GM12878 (cell line): ENCODE data around the gene NOS3. TPM values are rescaled to one million over a fixed set of nuclear protein-coding genes. Genes with fewer than 3 reads are reported as not detected.
A peak's percentile ranks its signal among the peaks of the same experiment; 100 is the strongest.

Experiments used
- ATAC-seq: fragments of 200-7000 bp; cut with Tn5 transposase; 3 replicates; pipeline ENCODE4 v1.9.1; 2020; ENCODE audit warnings: mild to moderate bottlenecking, moderate library complexity
- BruUV-seq: library from RNA; stranded (reverse); fragments of 400-500 nt; replicated peaks from 2 replicates; lab custom pipeline; 2021; lab: Mats Ljungman, UMichigan
- CTCF ChIA-PET: fragments of 300-600 bp; sonication (Branson Sonifier 250); formaldehyde crosslinking; extraction: SDS; loops from one replicate; lab custom pipeline; 2021; ENCODE audit warnings: inconsistent platforms; lab: Yijun Ruan, JAX
- POLR2A ChIA-PET: fragments of 350-600 bp; formaldehyde crosslinking; extraction: SDS; loops from one replicate; lab custom pipeline; 2021; ENCODE audit warnings: inconsistent platforms; lab: Charles Lee
- RAD21 ChIA-PET: fragments of 300-600 bp; sonication (Branson Sonifier 250); formaldehyde crosslinking; loops from one replicate; lab custom pipeline; 2023; ENCODE audit warnings: antibody characterized with exemption; ENCODE audit not compliant: unreplicated experiment; lab: Charles Lee
- SMC1A ChIA-PET: fragments of 300-600 bp; sonication (Branson Sonifier 250); formaldehyde crosslinking; loops from one replicate; lab custom pipeline; 2023; ENCODE audit not compliant: unreplicated experiment, uncharacterized antibody; lab: Charles Lee
- DNase-seq: peaks from one replicate; pipeline ENCODE4 v3.0.0-alpha.2; 2011; ENCODE audit warnings: low read depth, low spot score
- FAIRE-seq: peaks from 3 replicates; lab custom pipeline; 2011; peaks lifted over from hg19 to GRCh38; lab: Jason Lieb, UNC
- H2AFZ ChIP-seq: 2 replicates; pipeline ENCODE4 v1.6.0; 2011; ENCODE audit warnings: low read depth, low read length, control low read depth; ENCODE audit not compliant: control insufficient read depth
- H3K27ac ChIP-seq: 2 replicates; pipeline ENCODE4 v1.5.1; 2011; ENCODE audit warnings: control low read depth; ENCODE audit not compliant: control insufficient read depth, insufficient read depth
- H3K27me3 ChIP-seq, 2 experiments: replicated peaks in 1 of 2; 2 replicates each; pipeline versions ENCODE4 v1.6.0 to v1.6.1; 2011; ENCODE audit warnings: low read length in 1 of 2; ENCODE audit not compliant: control insufficient read depth in 2 of 2, insufficient read depth in 2 of 2
- H3K36me3 ChIP-seq, 2 experiments: 2 replicates each; pipeline ENCODE4 v1.5.1; 2011; ENCODE audit warnings: low read length in 1 of 2; ENCODE audit not compliant: control insufficient read depth in 2 of 2, insufficient read depth in 2 of 2
- H3K4me1 ChIP-seq: 2 replicates; pipeline ENCODE4 v1.6.1; 2011; ENCODE audit warnings: mild to moderate bottlenecking, low read length, moderate library complexity, mixed read lengths; ENCODE audit not compliant: control insufficient read depth, insufficient read depth
- H3K4me2 ChIP-seq: 2 replicates; pipeline ENCODE4 v1.6.0; 2011; ENCODE audit warnings: control low read depth; ENCODE audit not compliant: control insufficient read depth, insufficient read depth
- H3K4me3 ChIP-seq: fragments of 200-600 bp; sonication (generic); 2 replicates; pipeline ENCODE4 v1.5.1; 2016
- H3K79me2 ChIP-seq: 2 replicates; pipeline ENCODE4 v1.6.0; 2011; ENCODE audit warnings: low read length; ENCODE audit not compliant: control insufficient read depth, insufficient read depth
- H3K9ac ChIP-seq: 2 replicates; pipeline ENCODE4 v1.8.0; 2011; ENCODE audit warnings: low read length, control low read depth, mixed read lengths; ENCODE audit not compliant: control insufficient read depth, insufficient read depth
- H3K9me3 ChIP-seq: replicated peaks from 3 replicates; pipeline ENCODE4 v1.5.1; 2011; ENCODE audit warnings: mild to moderate bottlenecking, low read length; ENCODE audit not compliant: control insufficient read depth, insufficient read depth
- H4K20me1 ChIP-seq: 2 replicates; pipeline ENCODE4 v1.6.0; 2011; ENCODE audit not compliant: control insufficient read depth, insufficient read depth
- CREB1 ChIP-seq: IDR thresholded peaks from 2 replicates; pipeline ENCODE4 v1.6.1; 2012; ENCODE audit warnings: low read depth, mild to moderate bottlenecking, inconsistent platforms
- HDGF ChIP-seq: fragments of 450-650 bp; IDR thresholded peaks from 2 replicates; pipeline ENCODE4 v1.6.1; 2016; ENCODE audit warnings: antibody characterized with exemption
- IKZF2 ChIP-seq, 2 experiments: fragments of 450-650 bp; IDR thresholded peaks; 2 replicates each; pipeline ENCODE4 v1.6.1; 2017; ENCODE audit warnings: mild to moderate bottlenecking in 2 of 2, moderate library complexity in 2 of 2
- IRF3 ChIP-seq: fragments of 450-650 bp; IDR thresholded peaks from 2 replicates; pipeline ENCODE4 v1.6.1; 2014; ENCODE audit warnings: mild to moderate bottlenecking
- JUND ChIP-seq: IDR thresholded peaks from 2 replicates; pipeline ENCODE4 v1.6.1; 2012; ENCODE audit warnings: low read depth, mild to moderate bottlenecking, low read length, improper control_type of control experiment, moderate library complexity
- MLLT1 ChIP-seq: fragments of 450-650 bp; IDR thresholded peaks from 2 replicates; pipeline ENCODE4 v1.6.1; 2016; ENCODE audit warnings: mild to moderate bottlenecking
- SMC3 ChIP-seq: IDR thresholded peaks from 2 replicates; pipeline ENCODE4 v1.6.1; 2011; ENCODE audit warnings: low read length, improper control_type of control experiment, borderline replicate concordance
- SREBF2 ChIP-seq: IDR thresholded peaks from 2 replicates; pipeline ENCODE4 v1.6.1; 2012; ENCODE audit warnings: mild to moderate bottlenecking, low read length
- SRF ChIP-seq, 2 experiments: IDR thresholded peaks; 2 replicates each; pipeline ENCODE4 v1.6.1; 2011; ENCODE audit warnings: low read depth in 2 of 2, low read length in 2 of 2, mild to moderate bottlenecking in 1 of 2, moderate library complexity in 1 of 2
- SUPT20H ChIP-seq: IDR thresholded peaks from 2 replicates; pipeline ENCODE4 v1.6.1; 2011; ENCODE audit warnings: low read depth, mild to moderate bottlenecking, low read length, moderate library complexity, borderline replicate concordance; ENCODE audit not compliant: control insufficient read depth
- YY1 ChIP-seq: IDR thresholded peaks from 2 replicates; pipeline ENCODE4 v1.6.1; 2011; ENCODE audit warnings: low read depth, mild to moderate bottlenecking, low read length
- ZNF217 ChIP-seq: fragments of 450-650 bp; IDR thresholded peaks from 2 replicates; pipeline ENCODE4 v1.6.1; 2017; ENCODE audit warnings: antibody characterized with exemption, mild to moderate bottlenecking
- WGBS: methylation state at CpG from one replicate; pipeline ENCODE4 v1.1.6; 2016; ENCODE audit warnings: low lambda C conversion rate; ENCODE audit not compliant: insufficient replicate concordance, insufficient coverage; ENCODE audit errors: missing lambda C conversion rate; 5-methylcytosine and 5-hydroxymethylcytosine counted together
- in situ Hi-C: fragments of 300-500 bp; cut with MboI; formaldehyde crosslinking; loops from 9 replicates; pipeline ENCODE4 v1.14.3; 2018; ENCODE audit warnings: mixed read lengths
- intact Hi-C: fragments of 100-400 bp; cut with micrococcal nuclease; formaldehyde crosslinking; loops from one replicate; pipeline ENCODE4 v1.14.2; 2022; ENCODE audit not compliant: unreplicated experiment
- polyA plus RNA-seq, 11 experiments: library from polyadenylated mRNA; depleted of rRNA in 4 of 11; unstranded in 6 of 11; stranded (reverse) in 5 of 11; fragments of >200 nt; fragmentation: Nextera tagmentation in 4 of 11; fragmentation: Illumina TruSeq in 1 of 11; extraction: Ambion mirVana in 4 of 11; extraction: Trizol in 1 of 11; gene quantifications; 1 replicate in 1 of 11; 2 replicates in 10 of 11; pipeline versions ENCODE4 v1.2.1 to v1.2.3, GENCODE V29; 2011 to 2016; ENCODE audit warnings: inconsistent platforms in 2 of 11, missing spikeins in 2 of 11, low read depth in 1 of 11
- total RNA-seq, 4 experiments: library from RNA; depleted of rRNA in 3 of 4; stranded (reverse); fragments of >200 nt in 3 of 4; fragmentation: Illumina TruSeq in 1 of 4; extraction: Trizol in 1 of 4; gene quantifications; 2 replicates each; pipeline versions ENCODE4 v1.2.1 to v1.2.3, GENCODE V29; 2013 to 2021

NOS3 gene
- total and polyA plus RNA-seq, 10 of the 15 experiments (the other 5 are each of a cell fraction or from before 2014, with no cell fraction given), result 0.06 to 0.92 (median 0.30) TPM; not detected in 3

- TF ChIP-seq IRF3 (no peak), JUND (no peak), SMC3 (peak; percentile 15; the same call in 1 of the 2 replicates), ZNF217 (no peak), IKZF2 (IDR thresholded peaks at IDR 0.05) (peak in 1 of 2 experiments; percentile 52), YY1 (peak; percentile 11), SUPT20H (no peak), HDGF (peak; percentile 30; the same call in 1 of the 2 replicates)
Measured at GRCh38 chr7:151059367-151060112, 68.7 kb downstream of the NOS3 start, which contains the start of gene SLC4A2 (continued).

- TF ChIP-seq MLLT1 (peak; percentile 37), SREBF2 (no peak), CREB1 (0 out of 2 replicates have a peak, but pooled peaks have one; percentile 3), SRF (IDR thresholded peaks at IDR 0.05; ENCODE audit: low read depth in 2 of 2, low read length in 2 of 2) (no peak)
- TF ChIP-seq, all 136 proteins: peak for 2
- no TSS peak for BruUV-seq
- CTCF ChIA-PET, result interaction anchor here (0.8 to 1.8 kb wide), 8 partner anchors 26 to 273 kb away, joined by 3 to 8 read pairs (median 4); no protein-coding TSS in a partner anchor
- H3K27ac ChIP-seq, result peak overlapping the region; percentile 52
- in situ Hi-C loops, result no loop called here
- intact Hi-C loops, result no loop called here
- POLR2A ChIA-PET, result interaction anchor here (0.7 kb wide), 1 partner anchor 25 kb away, joined by 3 read pairs; no protein-coding TSS in a partner anchor
- H3K27me3 ChIP-seq, result no peaks in the 10 kb centered on the region
- RAD21 ChIA-PET, result interaction anchor here (0.6 to 1.4 kb wide), 3 partner anchors 30 to 51 kb away, joined by 3 to 4 read pairs (median 3); no protein-coding TSS in a partner anchor
- no peaks in the 10 kb centered on the region for H3K9me3 ChIP-seq
- peak overlapping the region; percentile 96 for H3K4me2 ChIP-seq
- H3K4me3 ChIP-seq, result peak overlapping the region; percentile 99
- WGBS, result under 1% methylated on average over 16 of the region's 17 CpGs
- ATAC-seq (no peak), DNase-seq (no peak), FAIRE-seq (no peak)
- peaks cover 21% of the 10 kb centered on the region for H3K79me2 ChIP-seq
- SMC1A ChIA-PET, result interaction anchor here (0.7 kb wide), 1 partner anchor 25 kb away, joined by 3 read pairs; no protein-coding TSS in a partner anchor
- peaks cover 24% of the 10 kb centered on the region for H3K4me1 ChIP-seq
- no peaks in the 10 kb centered on the region for H4K20me1 ChIP-seq
- H3K9ac ChIP-seq, result peak overlapping the region; percentile 86
- H2AFZ ChIP-seq, result no peak overlapping the region; the same call in 1 of the 2 replicates
- H3K36me3 ChIP-seq, result peaks cover 0 to 3% of the 10 kb centered on the region in 2 experiments; a peak in 3 of 4 replicates
Measured at GRCh38 chr7:151060113-151060415, 69.2 kb downstream of the NOS3 start.
